ENCODE results near the gene CFAP20DC. TPM values are rescaled to one million over a fixed set of nuclear protein-coding genes. Genes with fewer than 3 reads are reported as not detected.

The CFAP20DC gene
- total and polyA plus RNA-seq, 2 of the 8 experiments (the other 6 are each of a cell fraction or from before 2014, with no cell fraction given), result 2.2 to 2.8 TPM

DNA sequence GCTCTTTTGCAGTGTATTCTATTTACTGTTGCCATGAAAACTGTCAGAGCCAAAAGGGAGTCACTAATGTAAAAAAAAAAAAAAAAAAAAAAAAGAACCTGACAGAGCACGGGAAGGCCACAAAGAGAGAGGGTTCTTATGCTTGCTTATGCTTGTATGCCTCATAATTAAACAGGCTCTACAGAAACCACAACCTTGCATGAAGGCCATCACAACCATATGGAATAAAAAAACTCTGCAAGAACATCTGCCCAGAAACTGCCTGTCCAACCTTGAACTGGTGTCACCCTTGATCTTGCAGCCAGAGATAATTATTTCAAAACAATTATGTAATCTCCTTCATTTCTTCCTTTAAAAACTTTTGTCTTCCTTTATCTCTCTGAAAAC lies 50.1 kb downstream of the CFAP20DC start:
- Histone ChIP-seq H3K4me3 (ENCODE audit: extremely low read depth in 1 of 4, insufficient read depth in 2 of 4, low read depth in 3 of 4, low read length in 4 of 4) (no peak overlapping the region), H3K56ac (replicated peaks; ENCODE audit: insufficient read length, low read depth, low read length) (no peak overlapping the region), H3K27me3 (replicated peaks in 1 of 4; ENCODE audit: control insufficient read depth in 3 of 4, extremely low read depth in 1 of 4, insufficient read depth in 3 of 4, low read length in 3 of 4) (no peaks in the 10 kb centered on the region), H3K79me1 (ENCODE audit: low read depth, low read length) (no peaks in the 10 kb centered on the region), H3K23ac (ENCODE audit: insufficient read length) (no peak overlapping the region), H2BK120ac (replicated peaks; ENCODE audit: low read depth, low read length) (no peak overlapping the region), H2BK5ac (ENCODE audit: low read depth, low read length) (no peak overlapping the region), H2BK20ac (ENCODE audit: low read length) (no peak overlapping the region), H3K18ac (ENCODE audit: extremely low read depth, low read length) (no peak overlapping the region), H3K23me2 (ENCODE audit: low read depth, low read length) (no peaks in the 10 kb centered on the region), H3K4ac (replicated peaks; ENCODE audit: insufficient read length, low read depth, low read length) (no peak overlapping the region), H4K91ac (replicated peaks; ENCODE audit: insufficient read length, low read length) (no peak overlapping the region), H3K9ac (replicated peaks in 1 of 4; ENCODE audit: extremely low read depth in 1 of 4, low read depth in 3 of 4, low read length in 3 of 4) (no peak overlapping the region), H2AK5ac (ENCODE audit: low read depth, low read length) (no peak overlapping the region), H3K14ac (ENCODE audit: insufficient read length) (no peak overlapping the region), H2BK15ac (ENCODE audit: low read length) (no peak overlapping the region), H4K8ac (ENCODE audit: extremely low read depth, insufficient read depth, low read length) (no peak overlapping the region), H3K4me1 (replicated peaks in 1 of 4; ENCODE audit: control insufficient read depth in 3 of 4, insufficient read depth in 4 of 4, low read length in 3 of 4) (no peaks in the 10 kb centered on the region), H4K5ac (ENCODE audit: insufficient read length, low read depth, low read length) (no peak overlapping the region), H3K4me2 (ENCODE audit: insufficient read depth in 1 of 2, low read depth in 2 of 2, low read length in 2 of 2) (no peak overlapping the region), H3K36me3 (ENCODE audit: control insufficient read depth in 2 of 4, insufficient read depth in 4 of 4, low read length in 3 of 4) (no peaks in the 10 kb centered on the region), H2AFZ (ENCODE audit: low read length) (no peak overlapping the region), H3K9me3 (ENCODE audit: insufficient read depth in 2 of 2, low read depth in 1 of 2, low read length in 1 of 2) (no peaks in the 10 kb centered on the region), H2BK12ac (ENCODE audit: low read depth, low read length) (no peak overlapping the region), H3K27ac (ENCODE audit: low read depth, low read length) (no peak overlapping the region), H3K79me2 (ENCODE audit: control insufficient read depth in 1 of 2, insufficient read depth in 2 of 2, low read length in 2 of 2) (no peaks in the 10 kb centered on the region), H4K20me1 (replicated peaks in 1 of 2; ENCODE audit: control insufficient read depth in 1 of 2, insufficient read depth in 2 of 2, low read length in 2 of 2) (no peaks in the 10 kb centered on the region)
- DNase-seq (ENCODE audit: low read depth in 1 of 2, low spot score in 2 of 2), result no peak
- FAIRE-seq, result no peak
- POLR2A ChIA-PET (ENCODE audit: partially characterized antibody), result no interaction called here
- no CpG with 5 or more reads among the region's 1 CpG for WGBS, 2 experiments (ENCODE audit: extremely low coverage in 1 of 2, insufficient coverage in 1 of 2, insufficient read length in 1 of 2, insufficient replicate concordance in 2 of 2, low coverage in 1 of 2, low lambda C conversion rate in 2 of 2, missing lambda C conversion rate in 1 of 2)
- CTCF ChIA-PET (ENCODE audit: partially characterized antibody), result interaction anchor here (1.9 kb wide), 1 partner anchor 53 kb away, joined by 4 read pairs; no protein-coding TSS in a partner anchor
- TF ChIP-seq CBX8 (IDR thresholded peaks at IDR 0.05; ENCODE audit: borderline replicate concordance, low read depth, low read length) (no peak), RAD21 (IDR thresholded peaks at IDR 0.05 in 1 of 2, conservative IDR thresholded peaks at IDR 0.05 in 1 of 2; ENCODE audit: low read depth in 2 of 2, low read length in 2 of 2) (no peak), YY1 (IDR thresholded peaks at IDR 0.05; ENCODE audit: low read depth, low read length) (no peak), TAF7 (optimal IDR thresholded peaks at IDR 0.05; ENCODE audit: borderline replicate concordance, low read depth, low read length) (no peak), CTCF (IDR thresholded peaks at IDR 0.05; ENCODE audit: control extremely low read depth in 1 of 3, insufficient read depth in 1 of 3, low read depth in 1 of 3, low read length in 3 of 3) (no peak), POU5F1 (IDR thresholded peaks at IDR 0.05; ENCODE audit: low read depth, low read length) (no peak), NRF1 (IDR thresholded peaks at IDR 0.05; ENCODE audit: low read depth, low read length) (no peak), SRF (IDR thresholded peaks at IDR 0.05; ENCODE audit: low read depth, low read length) (no peak), POLR2AphosphoS5 (IDR thresholded peaks at IDR 0.05; ENCODE audit: low read depth, low read length) (no peak), BCL11A (IDR thresholded peaks at IDR 0.05; ENCODE audit: low read depth in 2 of 2, low read length in 2 of 2) (no peak), RBBP5 (IDR thresholded peaks at IDR 0.05; ENCODE audit: borderline replicate concordance, low read depth, low read length) (no peak), POLR2A (IDR thresholded peaks at IDR 0.05; ENCODE audit: control extremely low read depth in 1 of 2, low read depth in 2 of 2, low read length in 2 of 2) (no peak), ASH2L (IDR thresholded peaks at IDR 0.05; ENCODE audit: low read length) (no peak)

Data from H1 (cell line).